Right forelimb (tissue), 1 donor: ENCODE measurements around the gene SLC7A8.

Source experiments
- DNase-seq: peaks from one replicate; pipeline ENCODE4 v3.0.0-alpha.2; 2018

The SLC7A8 gene

DNA sequence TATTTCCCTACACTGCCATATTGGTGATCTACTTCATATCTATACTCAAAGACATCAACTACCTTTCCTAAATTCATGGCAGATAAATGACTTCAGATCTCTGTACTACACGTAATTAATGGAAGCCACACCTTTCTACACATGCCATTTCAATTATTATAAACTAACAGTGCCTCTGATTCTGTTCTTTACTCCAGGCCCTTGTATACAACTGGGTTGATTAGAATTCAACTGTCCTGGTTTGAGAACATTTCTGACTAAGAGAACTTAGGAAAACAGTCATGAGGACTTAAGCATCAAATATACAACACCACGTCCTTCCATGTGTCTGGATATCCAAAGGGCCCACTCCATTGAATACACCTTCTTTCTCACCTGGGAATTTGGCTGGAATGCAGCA lies 90.4 kb downstream of the SLC7A8 start:
- no peak for DNase-seq

DNA sequence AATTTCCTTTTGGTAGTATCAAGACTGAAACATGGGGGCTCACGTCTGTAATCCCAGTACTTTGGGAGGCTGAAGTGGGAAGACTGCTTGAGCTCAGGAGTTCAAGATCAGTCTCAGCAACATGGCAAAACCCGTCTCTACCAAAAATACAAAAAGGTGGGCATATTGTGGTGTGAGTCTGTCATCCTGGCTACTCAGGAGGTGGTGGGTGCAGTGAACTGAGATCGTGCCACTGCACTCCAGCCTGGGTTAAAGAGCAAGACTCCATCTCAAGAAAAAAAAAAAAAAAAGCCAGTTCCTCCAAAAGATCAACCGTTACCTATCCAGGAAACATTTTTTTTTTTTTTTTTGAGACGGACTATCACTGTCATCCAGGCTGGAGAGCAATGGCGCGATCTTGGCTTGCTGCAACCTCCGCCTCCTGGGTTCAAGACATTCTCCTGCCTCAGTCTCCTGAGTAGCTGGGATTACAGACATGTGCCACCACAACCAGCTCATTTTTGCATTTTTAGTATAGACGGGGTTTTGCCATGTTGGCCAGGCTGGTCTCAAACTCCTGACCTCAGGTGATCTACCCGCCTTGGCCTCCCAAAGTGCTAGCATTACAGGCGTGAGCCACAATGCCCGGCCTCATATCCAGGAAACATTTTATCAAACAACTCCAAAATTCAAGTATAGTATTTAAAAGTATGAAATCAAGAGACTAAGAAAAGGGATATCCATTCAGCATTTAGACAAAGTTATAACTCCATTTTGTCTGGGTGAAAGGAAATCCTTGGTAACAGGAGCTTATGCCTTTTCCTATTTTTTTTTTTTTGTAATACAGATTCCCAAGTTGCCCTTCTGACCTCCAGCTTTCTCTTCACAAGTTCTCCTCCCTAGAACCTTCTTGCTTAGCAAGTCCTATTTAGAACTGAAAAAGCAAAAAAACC lies 91.9 kb downstream of the SLC7A8 start:
- DNase-seq, result no peak

DNA sequence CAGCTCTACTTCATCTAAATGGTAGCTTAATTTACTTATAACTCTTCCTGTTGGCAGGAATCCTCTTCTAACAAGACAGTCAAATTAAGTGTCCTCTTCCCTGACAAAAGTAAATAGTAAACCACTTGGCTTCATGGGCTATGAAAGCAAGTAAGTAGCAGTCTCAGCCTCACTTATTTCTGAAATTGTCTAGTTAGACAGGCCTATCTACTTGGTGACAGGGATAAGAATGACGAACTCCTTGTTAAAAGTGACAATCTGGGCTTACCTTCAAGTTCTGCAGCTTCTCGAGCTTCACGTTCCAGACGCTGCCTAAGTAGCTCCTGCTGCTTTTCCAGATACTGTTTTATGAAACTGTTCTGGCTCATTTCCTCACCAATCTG lies 93.2 kb downstream of the SLC7A8 start:
- no peak for DNase-seq

DNA sequence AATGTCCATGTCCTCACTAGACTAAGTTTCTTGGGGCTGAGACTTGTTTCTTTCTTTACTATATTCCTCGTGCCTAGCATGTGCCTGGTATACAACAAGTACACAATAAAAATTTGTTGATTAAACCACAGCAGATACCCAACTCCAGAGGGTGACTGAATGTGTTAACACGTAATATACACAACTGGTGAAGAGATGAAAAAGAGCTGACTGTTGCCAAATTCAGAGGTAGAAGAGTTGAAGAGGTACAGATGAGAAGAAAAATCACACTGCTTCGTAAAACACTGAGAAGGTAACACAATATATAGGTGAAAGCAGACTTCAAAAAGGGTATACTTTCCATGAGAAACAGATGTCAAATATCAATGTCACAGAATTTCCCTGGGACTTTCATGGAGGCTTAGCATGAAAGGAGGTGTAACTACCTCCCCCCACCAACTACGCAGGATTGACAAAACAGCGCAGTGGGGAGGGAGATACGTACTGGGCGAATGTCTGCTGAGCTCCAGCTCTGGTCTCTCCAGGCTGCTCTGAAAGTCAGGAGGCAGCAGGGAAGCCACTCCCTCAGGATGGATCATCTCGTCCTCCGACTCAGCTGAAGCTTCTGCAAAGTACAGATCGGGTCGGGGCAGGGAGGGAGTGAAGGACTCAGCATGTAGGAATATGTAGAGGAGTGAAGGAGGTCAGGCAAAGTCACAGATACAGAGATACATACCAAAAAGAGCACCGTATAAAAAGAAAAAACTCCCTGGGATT lies 93.8 kb downstream of the SLC7A8 start:
- no peak for DNase-seq

DNA sequence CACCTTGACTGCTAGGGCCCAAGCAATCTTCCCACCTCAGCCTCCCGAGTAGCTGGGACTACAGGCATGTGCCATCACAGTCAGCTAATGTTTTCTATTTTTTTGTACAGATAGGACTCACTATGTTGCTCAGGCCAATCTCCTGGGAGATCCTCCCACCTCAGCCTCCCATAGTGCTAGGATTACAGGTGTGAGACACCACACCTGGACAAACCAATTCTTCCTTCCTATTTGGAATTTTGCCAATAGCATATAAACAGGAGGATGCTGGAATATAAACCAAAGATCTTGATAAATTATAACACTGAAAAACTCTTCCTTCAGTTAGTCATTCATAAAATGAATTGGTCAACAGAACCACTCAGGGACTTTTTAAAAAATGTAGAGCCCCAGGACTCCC lies 96.9 kb downstream of the SLC7A8 start:
- DNase-seq, result no peak

DNA sequence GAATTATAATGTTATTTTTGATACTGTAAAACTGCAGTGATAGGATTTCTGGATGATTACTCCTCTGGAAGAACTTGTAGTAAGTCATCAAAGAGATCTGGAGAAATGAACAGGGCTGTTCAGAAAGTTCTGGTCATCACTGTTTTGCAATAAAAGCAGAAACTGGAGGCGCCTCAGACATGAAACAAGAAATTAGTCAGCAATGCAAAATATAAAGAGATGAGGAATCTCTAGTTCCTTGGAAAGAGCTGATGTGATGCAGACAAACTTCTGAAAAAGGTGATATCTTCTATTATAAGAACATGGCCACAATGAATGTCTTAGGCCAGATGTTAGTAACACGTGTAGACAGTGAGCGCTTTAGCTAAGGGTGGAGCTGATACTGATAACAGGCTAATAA lies 98.0 kb downstream of the SLC7A8 start:
- no peak for DNase-seq

DNA sequence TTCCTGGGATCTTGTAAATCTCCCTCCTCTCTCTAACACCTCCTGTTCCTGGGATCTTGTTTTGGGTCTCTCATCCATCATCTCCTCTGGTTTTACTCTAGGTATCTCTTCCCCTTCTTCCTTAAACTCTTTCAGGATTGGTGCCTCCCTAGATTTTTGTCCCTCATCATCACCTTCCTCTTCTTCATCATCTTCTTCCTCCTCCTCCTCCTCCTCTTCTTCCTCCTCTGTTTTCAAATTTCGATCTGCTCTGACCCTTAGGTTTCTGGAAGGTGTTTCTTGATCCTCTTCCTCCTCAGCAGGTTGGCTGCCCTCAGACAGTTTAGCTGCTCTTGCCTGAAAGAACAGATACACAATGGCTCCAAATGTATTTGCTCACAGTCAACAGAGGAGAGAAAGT lies 103.0 kb downstream of the SLC7A8 start:
- no peak for DNase-seq

DNA sequence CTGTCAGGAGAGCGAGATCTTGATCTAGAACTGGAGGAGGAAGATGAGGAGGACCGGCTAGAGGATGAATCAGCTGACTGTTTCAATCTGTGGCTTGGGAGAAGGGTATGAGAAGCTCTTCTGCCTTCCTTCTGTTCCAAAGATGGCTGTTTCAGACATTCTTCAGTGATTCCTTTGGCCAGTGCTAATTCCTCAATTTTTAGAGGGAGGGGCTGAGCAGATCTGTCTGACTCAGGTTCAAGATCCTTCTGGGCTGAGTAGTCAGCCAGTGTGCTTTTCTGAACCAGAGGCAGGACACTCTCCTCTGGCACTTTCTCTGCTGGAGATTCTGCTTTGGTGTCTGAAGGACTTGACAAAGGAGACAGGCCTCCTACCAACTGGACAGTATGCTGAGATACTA lies 103.7 kb downstream of the SLC7A8 start:
- no peak for DNase-seq

DNA sequence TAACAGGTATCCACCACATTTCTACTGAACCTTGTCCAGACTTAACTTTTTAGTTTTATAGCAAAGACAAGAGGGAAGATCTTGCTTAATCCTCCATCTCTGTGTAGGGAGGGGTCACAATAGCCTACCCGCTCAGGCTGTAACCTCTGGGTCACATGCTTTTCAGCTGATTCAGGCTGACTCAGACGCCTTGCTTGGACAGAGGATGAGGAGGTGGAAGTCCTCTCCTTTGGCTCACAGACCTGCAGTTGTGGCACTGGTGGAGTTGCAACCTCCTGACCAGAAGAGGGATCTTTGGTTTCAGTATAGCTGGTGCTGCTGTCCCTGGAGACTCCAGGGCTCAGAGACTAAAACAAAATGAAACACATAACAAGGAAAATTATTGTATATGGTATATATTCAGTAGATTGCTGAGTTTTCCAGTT lies 104.8 kb downstream of the SLC7A8 start:
- no peak for DNase-seq

DNA sequence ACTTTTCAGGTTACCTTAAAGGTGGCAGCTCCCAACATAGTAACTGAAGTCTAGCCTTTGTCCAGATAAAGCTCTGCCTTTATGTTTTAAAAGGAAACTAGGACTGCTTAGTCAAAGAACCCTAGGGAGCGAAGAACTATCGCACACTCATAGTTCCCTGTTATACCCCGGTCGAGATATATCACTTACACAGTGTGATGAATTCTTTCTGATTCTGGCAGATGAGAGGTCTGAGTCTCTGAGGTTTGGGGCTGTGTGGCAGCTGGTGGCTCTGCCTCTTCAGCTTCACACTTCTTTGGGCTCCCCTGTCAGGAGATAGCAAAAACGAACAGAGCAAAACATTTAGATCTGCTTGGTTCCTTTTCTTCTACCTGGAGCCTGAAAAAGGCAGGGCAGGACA lies 105.5 kb downstream of the SLC7A8 start:
- DNase-seq, result no peak

DNA sequence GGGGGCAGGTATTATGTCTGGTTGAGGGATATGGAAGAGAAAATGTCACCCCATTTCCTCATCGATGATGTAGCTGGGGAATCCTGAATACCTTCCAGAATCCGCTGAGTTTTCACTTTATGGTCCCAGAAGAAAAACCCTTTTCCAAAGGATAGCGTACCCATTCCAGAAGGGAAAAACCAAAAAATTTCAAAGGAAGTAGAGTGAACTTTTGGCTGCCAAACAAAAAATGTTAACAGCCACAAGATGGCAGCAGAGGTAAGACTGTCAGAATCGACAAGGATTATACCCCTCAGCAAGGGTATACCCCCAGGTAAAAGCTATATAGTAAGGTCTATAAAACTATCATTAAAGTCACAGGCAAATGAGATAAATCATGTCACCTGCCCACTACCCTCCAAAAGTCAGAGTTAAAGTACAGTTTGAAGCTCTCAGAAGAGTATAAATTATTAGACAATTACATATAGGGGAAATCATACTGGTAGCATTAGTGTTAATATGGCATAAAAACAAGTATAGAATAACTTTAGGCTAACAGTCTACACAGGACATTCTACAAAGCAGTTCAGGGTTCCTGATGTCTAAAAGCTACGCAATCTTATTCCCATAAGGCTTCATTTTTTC lies 106.6 kb downstream of the SLC7A8 start:
- no peak for DNase-seq
